Adrenal gland (tissue), 5 donors: ENCODE measurements around the gene INVS.

Source experiments
- POLR2A ChIP-seq, 2 donors: fragments of 450-650 bp; IDR thresholded peaks; one replicate each; pipeline ENCODE4 v1.6.1; 2017; ENCODE audit warnings: antibody characterized with exemption in 2 of 2, mild to moderate bottlenecking in 2 of 2, moderate library complexity in 1 of 2
- TF ChIP-seq, protein P1 (sequence below), 6 experiments: fragments of 450-650 bp in 4 of 6; fragments of 200-600 bp in 2 of 6; sonication (generic) in 1 of 6; IDR thresholded peaks; 1 replicate in 5 of 6; 2 replicates in 1 of 6; pipeline versions ENCODE4 v1.5.1 to v1.8.0; 2016 to 2021; ENCODE audit warnings: antibody characterized with exemption in 6 of 6, mild to moderate bottlenecking in 2 of 6, moderate library complexity in 1 of 6
- donor health status: DM: no; HTN: no; CAD: no.

DNA sequence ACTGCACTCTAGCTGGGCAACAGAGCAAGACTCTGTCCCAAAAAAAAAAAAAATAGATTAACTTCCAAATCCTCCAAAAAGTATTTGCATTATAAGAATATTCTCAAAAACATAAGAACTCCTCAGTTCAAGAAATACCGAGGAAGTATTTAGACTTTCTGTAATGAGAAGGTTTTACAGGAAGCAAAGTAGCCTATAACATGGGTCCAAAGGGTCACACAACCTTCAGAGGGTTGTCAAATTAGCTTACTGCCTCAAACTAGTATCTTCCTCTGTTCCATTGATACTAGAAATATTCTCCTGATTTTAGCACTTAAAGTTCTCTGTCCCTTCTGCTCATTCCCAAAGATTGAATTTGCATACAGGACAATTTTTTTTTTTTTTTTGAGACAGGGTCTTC is 121.9 kb downstream of the INVS start:
- TF ChIP-seq, protein P1, sequence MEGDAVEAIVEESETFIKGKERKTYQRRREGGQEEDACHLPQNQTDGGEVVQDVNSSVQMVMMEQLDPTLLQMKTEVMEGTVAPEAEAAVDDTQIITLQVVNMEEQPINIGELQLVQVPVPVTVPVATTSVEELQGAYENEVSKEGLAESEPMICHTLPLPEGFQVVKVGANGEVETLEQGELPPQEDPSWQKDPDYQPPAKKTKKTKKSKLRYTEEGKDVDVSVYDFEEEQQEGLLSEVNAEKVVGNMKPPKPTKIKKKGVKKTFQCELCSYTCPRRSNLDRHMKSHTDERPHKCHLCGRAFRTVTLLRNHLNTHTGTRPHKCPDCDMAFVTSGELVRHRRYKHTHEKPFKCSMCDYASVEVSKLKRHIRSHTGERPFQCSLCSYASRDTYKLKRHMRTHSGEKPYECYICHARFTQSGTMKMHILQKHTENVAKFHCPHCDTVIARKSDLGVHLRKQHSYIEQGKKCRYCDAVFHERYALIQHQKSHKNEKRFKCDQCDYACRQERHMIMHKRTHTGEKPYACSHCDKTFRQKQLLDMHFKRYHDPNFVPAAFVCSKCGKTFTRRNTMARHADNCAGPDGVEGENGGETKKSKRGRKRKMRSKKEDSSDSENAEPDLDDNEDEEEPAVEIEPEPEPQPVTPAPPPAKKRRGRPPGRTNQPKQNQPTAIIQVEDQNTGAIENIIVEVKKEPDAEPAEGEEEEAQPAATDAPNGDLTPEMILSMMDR (IDR thresholded peaks at IDR 0.05): no peak
- no peak for TF ChIP-seq POLR2A (IDR thresholded peaks at IDR 0.05)
